Right forelimb (tissue), 1 donor: ENCODE measurements around the gene EEF1AKMT2.

Source experiments
- DNase-seq: peaks from one replicate; pipeline ENCODE4 v3.0.0-alpha.2; 2018

Gene EEF1AKMT2

GRCh38 chr10:124717911-124718741 lies 73.6 kb downstream of the EEF1AKMT2 start:
- DNase-seq, result no peak

- DNase-seq, result no peak
These were observed 74.5 kb downstream of the EEF1AKMT2 start for GRCh38 chr10:124717041-124717757.

GRCh38 chr10:124716369-124716768 lies 75.3 kb downstream of the EEF1AKMT2 start:
- DNase-seq, result no peak

- no peak for DNase-seq
These were observed 76.2 kb downstream of the EEF1AKMT2 start for GRCh38 chr10:124715439-124715838.

GRCh38 chr10:124713679-124714255 lies 77.9 kb downstream of the EEF1AKMT2 start:
- no peak for DNase-seq

GRCh38 chr10:124712704-124713407 lies 78.8 kb downstream of the EEF1AKMT2 start:
- DNase-seq, result no peak

- DNase-seq, result no peak
These were observed 80.5 kb downstream of the EEF1AKMT2 start for GRCh38 chr10:124711145-124711544.

- no peak for DNase-seq
These were observed 81.3 kb downstream of the EEF1AKMT2 start for GRCh38 chr10:124710266-124710881.

- no peak for DNase-seq
These were observed 81.8 kb downstream of the EEF1AKMT2 start for GRCh38 chr10:124709861-124710260.

- DNase-seq, result no peak
These were observed 82.7 kb downstream of the EEF1AKMT2 start for GRCh38 chr10:124708922-124709520.

- no peak for DNase-seq
These were observed 83.4 kb downstream of the EEF1AKMT2 start for GRCh38 chr10:124708246-124708779.
